Progenitor cell of endocrine pancreas (in vitro differentiated cells): ENCODE measurements around the gene EVC2. TPM values are rescaled to one million over a fixed set of nuclear protein-coding genes. Genes with fewer than 3 reads are reported as not detected.

Experiments
- DNase-seq: peaks from one replicate; pipeline ENCODE4 v3.0.0; 2021; ENCODE audit warnings: low spot score; ENCODE audit not compliant: unreplicated experiment
- H3K27ac Mint-ChIP-seq: 2 replicates; pipeline ENCODE4 v1.8.0; 2021; ENCODE audit warnings: mild to moderate bottlenecking, moderate library complexity, mixed read lengths
- H3K27me3 Mint-ChIP-seq: 2 replicates; pipeline ENCODE4 v1.8.0; 2021; ENCODE audit warnings: mixed read lengths
- H3K36me3 Mint-ChIP-seq: 2 replicates; pipeline ENCODE4 v1.8.0; 2022; ENCODE audit warnings: mixed read lengths; ENCODE audit not compliant: insufficient read depth
- H3K4me1 Mint-ChIP-seq: 2 replicates; pipeline ENCODE4 v1.8.0; 2021; ENCODE audit warnings: low read depth, mixed read lengths
- H3K4me3 Mint-ChIP-seq: 2 replicates; pipeline ENCODE4 v1.8.0; 2021; ENCODE audit warnings: low read depth, mild to moderate bottlenecking, moderate library complexity, mixed read lengths
- H3K9me3 Mint-ChIP-seq: 2 replicates; pipeline ENCODE4 v1.8.0; 2021; ENCODE audit warnings: low read depth, mixed read lengths
- total RNA-seq: library from RNA; stranded (reverse); gene quantifications from 2 replicates; pipeline ENCODE4 v1.2.1, GENCODE V29; 2021
- TF ChIP-seq, protein P1 (sequence below): fragments of 200-600 bp; sonication (generic); IDR thresholded peaks from one replicate; pipeline ENCODE4 v1.5.0; 2021; ENCODE audit warnings: antibody characterized with exemption, mild to moderate bottlenecking; ENCODE audit not compliant: unreplicated experiment

The EVC2 gene
- total RNA-seq, 1 donor from 2014 or later, result 14.1 TPM

DNA sequence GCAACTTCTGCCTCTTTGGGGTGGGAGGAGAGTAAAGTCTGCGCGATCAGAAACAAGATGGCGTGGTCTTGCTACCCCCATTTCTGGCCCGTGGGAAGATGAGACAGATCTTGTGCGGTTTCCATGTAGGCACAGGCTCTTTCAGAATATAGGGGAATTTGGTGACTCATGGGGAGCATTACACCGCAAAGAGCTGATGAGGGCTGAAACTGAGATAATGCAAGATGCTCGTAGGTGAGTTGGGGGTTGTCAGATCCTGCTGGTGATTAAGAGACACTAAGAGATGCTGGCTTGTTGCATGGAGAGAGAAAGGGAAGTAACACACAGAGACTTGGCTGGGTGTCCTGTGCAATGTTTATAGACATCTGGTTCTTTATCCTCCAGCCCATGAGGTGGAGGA, 4.2 kb upstream of the EVC2 start:
- no peaks in the 10 kb centered on the region for H3K27me3 Mint-ChIP-seq

DNA sequence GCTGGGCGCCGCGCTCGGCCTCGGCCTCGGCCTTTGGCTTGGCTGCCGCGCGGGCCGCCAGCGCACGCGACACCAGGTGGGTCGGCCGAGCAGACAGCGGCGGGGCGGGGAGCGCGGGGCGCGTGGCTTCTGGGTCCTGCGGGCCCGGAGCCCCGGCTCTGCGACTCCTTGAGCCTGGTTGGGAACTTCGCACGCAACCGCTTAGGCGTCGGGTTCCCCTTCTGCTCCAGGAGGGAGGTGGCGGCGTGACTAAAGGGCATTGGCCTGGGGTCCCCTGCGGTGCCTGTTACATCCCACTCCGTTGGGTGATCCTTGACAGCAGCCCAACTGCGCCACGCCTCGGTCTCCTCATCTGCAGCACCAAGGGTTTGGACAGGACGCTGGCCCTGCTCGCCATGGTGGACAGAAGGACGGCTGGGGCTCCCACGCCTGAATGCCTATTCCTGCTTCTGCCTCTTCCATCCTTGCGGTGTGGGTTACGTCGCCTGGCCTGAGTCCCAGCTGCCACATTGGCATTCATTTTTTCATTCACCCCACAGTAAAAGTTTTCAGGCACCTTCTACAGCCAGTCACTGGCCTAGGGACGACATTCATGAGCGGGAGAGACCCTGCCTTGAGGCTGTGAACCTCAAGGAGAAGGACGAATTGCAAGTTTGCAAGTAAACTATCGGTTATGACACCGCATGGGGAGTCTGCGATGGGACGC, 3.3 kb upstream of the EVC2 start:
- DNase-seq, result no peak
- peaks cover 11% of the 10 kb centered on the region for H3K36me3 Mint-ChIP-seq
- peak overlapping the region; percentile 86 for H3K27ac Mint-ChIP-seq
- H3K4me1 Mint-ChIP-seq, result peaks cover 28% of the 10 kb centered on the region
- TF ChIP-seq, protein P1, sequence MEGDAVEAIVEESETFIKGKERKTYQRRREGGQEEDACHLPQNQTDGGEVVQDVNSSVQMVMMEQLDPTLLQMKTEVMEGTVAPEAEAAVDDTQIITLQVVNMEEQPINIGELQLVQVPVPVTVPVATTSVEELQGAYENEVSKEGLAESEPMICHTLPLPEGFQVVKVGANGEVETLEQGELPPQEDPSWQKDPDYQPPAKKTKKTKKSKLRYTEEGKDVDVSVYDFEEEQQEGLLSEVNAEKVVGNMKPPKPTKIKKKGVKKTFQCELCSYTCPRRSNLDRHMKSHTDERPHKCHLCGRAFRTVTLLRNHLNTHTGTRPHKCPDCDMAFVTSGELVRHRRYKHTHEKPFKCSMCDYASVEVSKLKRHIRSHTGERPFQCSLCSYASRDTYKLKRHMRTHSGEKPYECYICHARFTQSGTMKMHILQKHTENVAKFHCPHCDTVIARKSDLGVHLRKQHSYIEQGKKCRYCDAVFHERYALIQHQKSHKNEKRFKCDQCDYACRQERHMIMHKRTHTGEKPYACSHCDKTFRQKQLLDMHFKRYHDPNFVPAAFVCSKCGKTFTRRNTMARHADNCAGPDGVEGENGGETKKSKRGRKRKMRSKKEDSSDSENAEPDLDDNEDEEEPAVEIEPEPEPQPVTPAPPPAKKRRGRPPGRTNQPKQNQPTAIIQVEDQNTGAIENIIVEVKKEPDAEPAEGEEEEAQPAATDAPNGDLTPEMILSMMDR, result no peak
- peak overlapping the region; percentile 79 for H3K4me3 Mint-ChIP-seq
- peaks cover 5% of the 10 kb centered on the region for H3K9me3 Mint-ChIP-seq
- no peaks in the 10 kb centered on the region for H3K27me3 Mint-ChIP-seq

More for the DNA sequence above, 4.2 kb upstream of the EVC2 start:
- peaks cover 11% of the 10 kb centered on the region for H3K36me3 Mint-ChIP-seq
- peak overlapping the region; percentile 79 for H3K4me3 Mint-ChIP-seq
- peaks cover 5% of the 10 kb centered on the region for H3K9me3 Mint-ChIP-seq
- TF ChIP-seq, protein P1, result no peak
- H3K4me1 Mint-ChIP-seq, result peaks cover 27% of the 10 kb centered on the region
- H3K27ac Mint-ChIP-seq, result no peak overlapping the region
- DNase-seq, result no peak

DNA sequence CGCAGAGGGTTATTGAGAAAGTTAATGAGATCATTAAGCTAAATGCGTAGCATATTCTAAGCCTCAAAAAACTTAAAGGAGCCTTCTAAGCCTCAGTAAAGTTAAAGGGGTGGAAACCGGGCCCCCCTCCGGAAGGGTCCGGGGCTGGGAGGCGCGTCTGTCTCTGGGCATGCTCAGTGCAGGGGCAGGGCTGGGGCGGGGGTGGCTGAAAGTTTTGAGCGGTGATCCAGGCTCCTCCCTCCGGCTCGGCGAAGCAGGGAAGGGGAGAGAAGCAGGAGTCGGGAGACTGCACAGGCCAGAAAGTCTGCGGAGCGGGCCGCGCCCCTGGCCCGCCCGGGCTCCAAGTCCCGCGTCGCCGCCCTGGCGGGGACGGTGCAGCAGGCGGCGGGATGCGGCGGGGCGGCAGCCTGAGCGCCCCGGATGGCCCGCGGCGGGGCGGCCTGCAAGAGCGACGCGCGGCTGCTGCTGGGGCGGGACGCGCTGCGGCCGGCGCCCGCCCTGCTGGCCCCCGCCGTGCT, 2.7 kb upstream of the EVC2 start, which contains the start of gene EVC:
Gene EVC (plus strand): TSS at position 241 of the 518 bp plus-strand sequence. CDS start 180 bp downstream, at position 421.
- Mint-ChIP-seq H3K27me3 (no peaks in the 10 kb centered on the region), H3K9me3 (peaks cover 6% of the 10 kb centered on the region), H3K27ac (peak within 1 kb of the TSS; percentile 92), H3K4me3 (peak within 1 kb of the TSS; percentile 84), H3K36me3 (peaks cover 12% of the 10 kb centered on the region), H3K4me1 (peaks cover 23% of the 10 kb centered on the region)
- peak; percentile 63 for DNase-seq
- TF ChIP-seq, protein P1, result peak; percentile 4

DNA sequence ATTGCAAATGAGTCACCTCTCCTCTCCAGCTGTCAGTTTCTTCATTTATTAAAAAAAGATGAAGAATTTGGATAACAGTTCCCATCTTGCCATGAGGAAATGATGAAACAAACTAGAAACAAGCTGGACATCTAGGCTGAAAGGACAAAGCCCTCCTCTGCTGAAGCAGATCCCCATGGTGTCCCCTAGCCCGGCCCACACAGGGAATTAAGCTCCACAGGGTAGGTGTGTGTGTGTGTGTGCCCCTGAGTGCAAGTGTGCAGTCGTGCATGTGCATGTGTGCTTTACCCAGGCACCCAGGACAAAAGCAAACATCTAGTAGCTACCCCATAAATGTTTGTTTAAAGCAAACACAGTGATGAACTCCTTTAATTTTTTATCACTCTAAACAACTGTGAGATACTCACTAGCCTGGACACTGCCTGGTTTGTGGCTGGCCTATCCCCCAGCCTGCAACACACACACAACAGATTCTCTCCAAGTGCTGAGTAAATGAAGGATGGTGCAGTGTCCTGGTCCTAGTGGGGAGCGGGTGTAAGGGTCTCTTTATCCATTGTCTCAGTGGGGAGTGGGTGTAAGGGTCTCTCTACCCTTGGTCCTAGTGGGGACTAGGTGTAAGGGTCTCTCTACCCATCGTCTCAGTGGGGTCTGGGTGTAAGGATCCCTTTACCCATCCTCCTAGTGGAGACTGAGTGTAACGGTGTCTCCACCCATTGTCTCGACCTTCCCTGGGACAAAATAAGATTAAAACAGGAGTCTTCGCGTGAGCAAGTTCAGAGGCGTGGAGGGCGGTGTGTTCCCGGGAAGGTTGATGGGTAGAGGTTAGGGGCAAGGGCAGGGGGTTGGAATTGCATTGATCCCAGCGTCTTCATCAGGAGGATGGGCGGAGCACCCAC, 2.0 kb upstream of the EVC2 start:
- peaks cover 12% of the 10 kb centered on the region for H3K36me3 Mint-ChIP-seq
- H3K4me1 Mint-ChIP-seq, result peaks cover 23% of the 10 kb centered on the region
- H3K27me3 Mint-ChIP-seq, result no peaks in the 10 kb centered on the region
- peak overlapping the region; percentile 92 for H3K27ac Mint-ChIP-seq
- peaks cover 8% of the 10 kb centered on the region for H3K9me3 Mint-ChIP-seq
- DNase-seq, result no peak
- TF ChIP-seq, protein P1, result peak; percentile 51
- H3K4me3 Mint-ChIP-seq, result peak overlapping the region; percentile 84

DNA sequence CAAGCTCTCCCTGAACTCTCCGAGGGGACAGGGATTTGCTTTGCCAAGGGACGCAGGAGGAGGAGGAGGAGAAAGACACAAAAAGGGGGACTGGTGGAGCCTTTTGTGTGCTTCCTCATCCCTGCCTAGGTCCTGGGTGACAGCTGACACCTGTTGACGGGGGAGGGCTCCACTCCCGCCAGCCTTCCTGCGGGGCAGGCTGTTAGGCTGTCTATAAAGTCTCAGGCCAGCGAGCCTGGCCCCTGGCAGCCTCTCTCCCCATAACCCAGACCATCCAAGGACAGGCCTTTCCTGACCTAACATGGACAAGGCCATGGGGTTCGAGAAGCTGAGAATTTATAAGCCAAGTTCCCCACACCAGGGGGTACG, 832 bp upstream of the EVC2 start:
- Mint-ChIP-seq H3K4me1 (peaks cover 23% of the 10 kb centered on the region), H3K9me3 (peaks cover 4% of the 10 kb centered on the region), H3K27me3 (no peaks in the 10 kb centered on the region), H3K36me3 (peaks cover 16% of the 10 kb centered on the region), H3K4me3 (peak overlapping the region; percentile 78), H3K27ac (no peak overlapping the region)
- TF ChIP-seq, protein P1, result no peak
- no peak for DNase-seq
